NCI-H1930 (cell line): Measurements from ENCODE around the gene F11R.
A peak's percentile ranks its signal among the peaks of the same experiment; 100 is the strongest.
"Not testable (repeated sequence)": the region's sequence is repeated elsewhere in the genome, so short reads cannot be mapped to it uniquely, and the experiment has no call there.

Source experiments
- DNase-seq, 2 experiments: peaks; one replicate each; lab custom pipeline; 2025; lab: John Stamatoyannopoulos, UW

Gene F11R

DNA sequence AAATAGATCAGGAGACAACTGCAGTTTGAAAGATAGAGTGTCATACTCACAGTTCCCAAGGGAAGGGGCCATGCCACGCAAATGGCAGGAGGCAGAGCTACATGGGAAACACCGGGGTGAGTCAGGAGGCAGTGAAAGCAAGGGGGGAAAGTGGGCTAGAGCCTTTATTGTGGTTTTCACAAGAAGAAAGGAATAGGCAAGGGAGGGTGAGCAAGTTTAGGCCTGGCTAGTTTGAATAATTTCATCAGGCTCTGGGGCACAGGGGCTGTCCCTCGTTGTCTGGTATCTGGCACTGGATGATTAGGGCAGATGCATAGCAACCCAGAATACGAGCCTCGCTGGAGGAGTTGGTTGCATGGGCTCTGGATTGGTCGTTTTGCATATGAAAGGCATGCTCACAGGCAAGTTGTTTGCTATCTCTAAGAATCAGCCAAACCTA lies 49.3 kb downstream of the F11R start:
- DNase-seq: no peak

DNA sequence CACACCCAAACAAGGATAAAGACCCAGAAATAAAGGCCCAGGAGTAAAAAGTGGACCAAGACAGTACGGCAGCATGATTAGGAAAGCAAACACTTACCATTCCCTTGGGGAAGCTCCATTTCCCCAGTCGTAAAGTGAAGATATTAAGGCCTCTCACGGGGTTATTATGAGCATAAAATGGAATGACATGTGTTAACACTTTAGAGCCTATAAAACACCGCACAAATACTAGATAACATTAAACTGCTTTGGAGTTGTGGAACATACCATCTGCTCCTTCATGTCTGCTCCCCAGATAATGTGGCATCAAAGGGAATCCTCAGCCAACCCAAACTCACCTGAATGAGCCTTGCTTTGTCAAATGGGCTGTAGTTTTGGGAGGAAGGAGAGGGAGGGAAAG lies 57.4 kb downstream of the F11R start:
- no peak for DNase-seq

DNA sequence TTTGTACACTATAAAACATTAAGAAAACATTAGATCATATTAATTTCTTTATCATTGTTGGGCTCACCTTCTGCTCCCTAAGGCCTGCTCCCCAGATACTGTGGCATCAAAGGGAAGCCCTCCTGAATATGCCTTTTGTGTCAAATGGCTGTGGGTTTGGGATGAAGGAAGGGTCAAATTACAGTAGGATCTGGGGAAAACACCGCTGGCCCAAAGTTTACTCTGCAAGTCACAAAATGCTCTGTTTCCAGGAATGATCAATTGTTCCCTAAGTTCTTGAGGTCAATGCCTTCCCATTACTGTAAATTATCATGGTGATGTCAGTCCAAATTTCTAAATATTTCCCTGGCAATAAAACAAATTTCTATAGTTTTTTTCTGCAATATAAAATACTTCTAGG lies 59.5 kb downstream of the F11R start:
- DNase-seq: no peak

DNA sequence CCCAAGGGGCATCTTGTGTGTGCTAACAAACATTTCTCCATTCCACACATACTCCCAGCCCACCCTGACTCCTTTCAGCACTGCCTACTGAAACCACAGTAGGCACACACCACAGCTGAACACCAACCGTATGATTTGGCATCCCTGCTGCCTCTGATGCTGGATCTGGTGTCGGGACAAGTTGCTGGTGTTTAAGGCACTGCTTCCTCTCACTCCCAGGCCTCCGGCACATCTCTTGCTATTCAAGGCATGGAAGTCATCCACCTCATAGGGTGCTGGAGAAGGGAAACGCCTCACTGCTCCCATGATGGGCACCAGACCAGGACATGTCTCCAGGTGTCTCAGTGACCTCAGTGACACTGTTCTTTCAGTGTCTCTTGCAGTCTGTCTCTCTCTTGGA lies 64.0 kb downstream of the F11R start:
- DNase-seq: no peak

DNA sequence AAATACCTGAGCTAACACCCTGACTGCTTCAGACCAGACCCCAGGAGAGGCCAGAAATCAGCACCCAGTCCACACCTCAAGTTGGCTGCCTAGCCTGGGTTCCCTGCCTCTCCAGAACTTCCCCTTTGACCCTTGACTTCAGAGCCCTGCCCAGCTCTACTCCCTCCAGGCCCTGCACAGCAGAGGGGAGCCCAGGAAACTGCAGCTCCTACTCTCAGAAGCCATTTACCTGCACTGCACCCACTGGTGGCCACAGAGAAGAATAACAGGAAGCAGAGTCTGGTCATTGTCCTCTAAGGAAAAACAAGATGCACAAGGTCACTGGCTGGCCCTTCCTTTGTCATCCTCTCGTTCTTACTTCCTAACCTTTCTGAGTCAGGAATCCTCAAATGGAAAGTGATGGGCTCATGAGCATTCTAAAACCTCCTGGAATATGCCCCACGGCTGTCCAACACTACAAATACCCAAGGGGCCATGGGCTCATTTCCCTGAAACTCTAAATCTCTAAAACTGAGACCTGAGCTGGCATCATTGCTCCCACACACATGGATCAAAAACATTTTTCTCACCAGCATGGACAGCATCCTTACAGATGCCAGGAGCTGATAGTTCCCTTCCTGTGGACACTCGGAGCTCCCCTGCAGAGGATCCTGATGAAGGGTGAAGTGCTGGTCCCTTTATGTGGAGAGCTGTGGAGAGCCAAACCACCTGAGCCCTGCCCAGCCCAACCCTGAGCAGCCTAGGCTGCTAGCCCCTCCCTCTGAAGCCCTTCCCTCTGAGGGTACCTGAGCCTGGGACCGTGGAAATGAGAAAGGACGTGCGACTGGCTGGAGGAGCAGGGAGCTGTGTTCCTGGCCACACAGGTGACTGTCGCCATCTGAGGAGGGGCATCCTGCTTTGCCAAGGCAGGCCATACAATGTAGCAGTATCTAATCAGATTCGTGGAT lies 66.5 kb downstream of the F11R start, which contains the start of gene ITLN2:
ITLN2 (minus strand) TSS at position 652 of the 947 bp plus-strand sequence; CDS start at position 584, 68 bp downstream.
- no peak for DNase-seq

DNA sequence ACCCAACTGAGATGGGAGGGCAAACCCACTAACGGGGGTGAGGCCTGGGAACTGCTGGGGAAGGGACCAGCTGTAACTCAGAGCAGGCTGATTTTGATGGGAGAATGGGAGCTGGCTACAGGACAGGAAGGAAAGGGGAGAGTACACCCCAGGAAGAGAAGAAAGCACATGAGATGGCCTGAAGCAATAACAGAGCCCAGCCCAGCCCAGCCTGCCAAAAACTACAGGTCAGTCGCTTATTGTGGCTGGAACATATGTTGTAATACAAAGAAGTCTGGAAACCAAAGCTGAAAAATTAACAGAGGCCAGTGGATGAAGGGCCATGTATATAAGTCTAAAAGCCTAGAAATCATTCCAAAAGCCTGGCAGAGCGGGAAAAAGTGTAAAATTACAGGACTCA lies 67.9 kb downstream of the F11R start:
- no peak for DNase-seq

DNA sequence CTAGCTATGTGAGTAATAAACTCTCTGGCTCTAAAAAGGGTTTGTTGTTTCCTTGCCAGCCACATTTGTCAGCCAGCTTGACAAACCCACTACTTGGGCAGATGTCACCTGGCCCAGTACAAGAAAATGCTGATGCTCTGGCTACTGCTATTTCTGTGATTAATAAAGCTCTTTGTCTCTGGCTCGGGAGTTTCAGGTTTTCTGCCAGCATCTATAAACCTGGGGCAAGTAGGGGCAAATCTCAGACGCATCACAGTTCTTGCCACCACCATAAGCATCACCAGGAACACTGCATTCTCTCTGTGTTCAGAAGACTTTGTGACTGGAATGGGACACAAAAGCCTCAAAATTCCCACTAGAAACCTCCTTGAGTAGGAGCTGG lies 68.8 kb downstream of the F11R start:
- DNase-seq: no peak

DNA sequence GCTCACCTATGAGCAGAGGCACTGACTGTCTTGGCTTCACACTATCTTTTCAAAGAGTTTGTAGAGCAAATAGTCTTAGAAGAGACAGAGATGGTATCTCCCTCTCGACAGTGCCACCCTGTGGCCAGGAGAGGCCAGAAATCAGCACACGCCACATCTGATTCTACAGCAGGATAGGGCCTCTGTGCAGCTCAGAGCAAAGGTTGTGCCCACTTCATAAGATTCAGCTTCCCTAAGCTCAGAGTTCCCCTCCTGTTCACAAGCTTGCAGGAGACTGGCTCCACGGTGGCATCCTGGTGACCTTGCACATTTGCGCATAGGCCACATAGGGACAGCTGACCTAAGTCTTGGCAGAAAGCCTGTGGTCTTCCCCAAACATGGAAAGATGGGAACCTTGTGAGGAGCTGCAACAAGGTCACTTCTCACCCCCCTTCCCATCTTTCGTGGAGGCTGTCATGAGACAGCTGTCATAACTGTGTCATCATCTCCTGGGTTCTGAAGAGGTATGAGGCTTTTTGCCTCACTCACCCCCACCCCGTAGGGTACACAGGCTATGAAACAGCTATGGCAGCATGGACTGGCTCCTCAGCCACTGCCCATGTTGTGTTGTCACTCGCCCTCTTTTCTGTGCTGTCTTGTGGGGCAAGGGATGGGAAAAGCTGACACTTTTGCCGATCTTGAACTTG lies 69.4 kb downstream of the F11R start:
- peak in 1 of 2 experiments; percentile 57 for DNase-seq

DNA sequence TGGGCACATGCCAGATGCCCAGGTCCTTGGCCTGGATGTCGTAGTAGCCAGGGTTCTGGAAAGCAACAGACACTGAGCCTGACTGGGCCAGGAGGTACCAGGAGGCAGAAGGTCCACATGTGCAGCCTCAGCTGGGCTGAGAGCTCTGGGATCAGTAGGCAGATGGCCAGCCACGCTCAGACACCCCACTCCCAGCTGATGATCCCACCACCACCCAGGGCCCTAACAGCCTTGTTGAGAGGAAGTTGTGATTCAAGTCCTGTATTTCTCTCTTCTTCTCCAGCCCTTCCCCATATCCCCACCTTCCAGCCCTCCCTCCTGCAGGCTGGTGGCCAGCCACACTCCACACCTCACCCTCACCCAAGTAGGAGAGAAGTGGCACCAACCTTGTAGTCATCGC lies 70.3 kb downstream of the F11R start:
- DNase-seq: no peak

DNA sequence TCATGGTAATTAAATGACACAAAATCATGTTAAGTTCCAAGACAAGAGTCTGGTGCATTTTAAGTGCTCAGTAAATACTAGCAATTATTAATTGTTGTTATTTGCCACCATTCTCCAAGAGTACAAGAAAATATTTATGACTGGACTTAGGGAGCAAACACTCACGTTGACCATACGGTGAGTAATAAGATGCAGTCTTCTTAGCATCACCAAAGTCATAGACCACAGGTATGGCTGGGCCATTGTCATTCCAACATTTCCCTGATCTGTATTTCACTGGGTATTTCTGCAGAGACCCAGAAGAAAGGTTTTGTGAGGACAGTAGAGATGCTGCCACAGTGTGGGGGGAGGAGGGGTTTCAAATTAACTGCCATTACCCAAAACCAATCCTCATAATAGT lies 71.1 kb downstream of the F11R start:
- no peak for DNase-seq

DNA sequence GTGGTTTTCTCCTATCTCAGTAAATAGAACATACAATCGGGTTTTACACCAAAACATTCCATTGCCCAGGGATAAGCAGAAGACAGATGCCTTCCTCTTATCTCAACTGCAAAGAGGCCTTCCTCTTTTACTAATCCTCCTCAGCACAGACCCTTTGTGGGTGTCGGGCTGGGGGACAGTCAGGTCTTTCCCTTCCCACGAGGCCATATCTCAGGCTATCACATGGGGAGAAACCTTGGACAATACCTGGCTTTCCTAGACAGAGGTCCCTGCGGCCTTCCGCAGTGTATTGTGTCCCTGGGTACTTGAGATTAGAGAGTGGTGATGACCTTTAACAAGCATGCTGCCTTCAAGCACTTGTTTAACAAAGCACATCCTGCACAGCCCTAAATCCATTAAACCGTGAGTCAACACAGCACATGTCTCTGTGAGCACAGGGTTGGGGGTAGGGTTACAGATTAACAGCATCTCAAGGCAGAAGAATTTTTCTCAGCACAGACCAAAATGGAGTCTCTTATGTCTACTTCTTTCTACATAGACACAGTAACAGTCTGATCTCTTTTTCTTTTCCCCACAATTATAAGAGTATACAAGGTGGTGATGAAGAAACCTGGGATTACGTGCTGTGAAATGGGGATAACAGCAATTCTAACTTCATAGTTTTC lies 71.6 kb downstream of the F11R start:
- not testable (repeated sequence) for DNase-seq

DNA sequence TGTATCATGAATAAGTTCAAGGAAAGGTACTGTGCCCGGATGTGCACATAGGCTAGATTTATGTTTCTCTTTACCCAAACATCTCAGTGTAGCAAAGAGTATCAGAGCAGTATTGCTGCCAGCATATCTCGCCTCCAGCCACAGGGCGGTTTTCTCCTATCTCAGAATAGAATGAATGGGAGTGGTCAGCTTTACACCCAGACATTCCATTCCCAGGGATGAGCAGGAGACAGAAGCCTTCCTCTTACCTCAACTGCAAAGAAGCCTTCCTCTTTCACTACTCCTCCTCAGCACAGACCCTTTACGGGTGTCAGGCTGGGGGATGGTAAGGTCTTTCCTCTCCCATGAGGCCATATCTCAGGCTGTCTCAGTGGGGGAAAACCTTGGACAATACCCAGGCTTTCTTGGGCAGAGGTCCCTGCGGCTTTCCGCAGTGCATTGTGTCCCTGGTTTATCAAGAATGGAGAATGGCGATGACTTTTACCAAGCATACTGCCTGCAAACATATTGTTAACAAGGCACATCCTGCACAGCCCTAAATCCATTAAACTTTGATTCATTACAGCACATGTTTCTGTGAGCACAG lies 73.7 kb downstream of the F11R start:
- DNase-seq: not testable (repeated sequence)

DNA sequence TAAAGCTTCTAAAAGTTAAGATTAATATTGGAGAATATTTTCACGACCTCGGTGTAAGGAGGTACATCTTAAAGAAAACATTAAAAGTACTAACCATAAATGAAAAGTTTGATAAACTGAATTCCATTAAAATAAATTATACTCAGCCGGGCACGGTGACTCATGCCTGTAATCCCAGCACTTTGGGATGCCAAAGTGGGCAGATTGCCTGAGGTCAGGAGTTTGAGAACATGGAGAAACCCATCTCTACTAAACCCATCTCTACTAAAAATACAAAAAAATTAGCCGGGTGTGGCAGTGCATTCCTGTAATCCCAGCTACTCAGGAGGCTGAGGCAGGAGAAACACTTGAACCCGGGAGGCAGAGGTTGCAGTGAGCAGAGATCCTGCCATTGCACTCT lies 75.1 kb downstream of the F11R start:
- DNase-seq: not testable (repeated sequence)
